WTC11 (cell line): ENCODE data around the gene LAMA2. TPM values are rescaled to one million over a fixed set of nuclear protein-coding genes. Genes with fewer than 3 reads are reported as not detected.

ENCODE experiments used
- ATAC-seq: fragments of 200-7000 bp; cut with Tn5 transposase; 2 replicates; pipeline ENCODE4 v1.10.0; 2021; ENCODE audit warnings: mild to moderate bottlenecking, moderate library complexity
- CTCF ChIA-PET: fragments of 300-600 bp; sonication (Branson Sonifier 250); formaldehyde crosslinking; loops from one replicate; lab custom pipeline; 2021; ENCODE audit warnings: antibody characterized with exemption; lab: Charles Lee
- POLR2A ChIA-PET: fragments of 350-600 bp; sonication (Branson Sonifier 250); formaldehyde crosslinking; loops from one replicate; lab custom pipeline; 2021; ENCODE audit warnings: antibody characterized with exemption; lab: Charles Lee
- DNase-seq: peaks from one replicate; pipeline ENCODE4 v3.0.0; 2021; ENCODE audit warnings: low spot score
- H3K27ac Mint-ChIP-seq: 2 replicates; pipeline ENCODE4 v1.8.0; 2021; ENCODE audit warnings: mixed read lengths
- H3K27me3 Mint-ChIP-seq: 2 replicates; pipeline ENCODE4 v1.8.0; 2021; ENCODE audit warnings: low read depth, mild to moderate bottlenecking, moderate library complexity, mixed read lengths
- H3K36me3 Mint-ChIP-seq: 2 replicates; pipeline ENCODE4 v1.8.0; 2021; ENCODE audit warnings: mixed read lengths
- H3K4me1 Mint-ChIP-seq: 2 replicates; pipeline ENCODE4 v1.8.0; 2022; ENCODE audit warnings: mixed read lengths
- H3K4me3 Mint-ChIP-seq: 2 replicates; pipeline ENCODE4 v1.8.0; 2021; ENCODE audit warnings: mild to moderate bottlenecking, moderate library complexity, mixed read lengths
- H3K9me3 Mint-ChIP-seq: 2 replicates; pipeline ENCODE4 v1.8.0; 2021; ENCODE audit warnings: mixed read lengths
- ATF6 ChIP-seq: sonication (generic); formaldehyde crosslinking; IDR thresholded peaks from 2 replicates; pipeline ENCODE4 v1.8.1; 2023; ENCODE audit warnings: mild to moderate bottlenecking, missing genetic modification reagents
- CREB1 ChIP-seq: sonication (generic); formaldehyde crosslinking; IDR thresholded peaks from 2 replicates; pipeline ENCODE4 v1.8.0; 2023; ENCODE audit warnings: mild to moderate bottlenecking, missing genetic modification reagents
- CREM ChIP-seq: sonication (generic); formaldehyde crosslinking; IDR thresholded peaks from 2 replicates; pipeline ENCODE4 v1.8.1; 2022; ENCODE audit warnings: mild to moderate bottlenecking, missing genetic modification reagents, moderate library complexity
- CTCF ChIP-seq: fragments of 200-600 bp; IDR thresholded peaks from 2 replicates; pipeline ENCODE4 v1.8.0; 2022; ENCODE audit warnings: antibody characterized with exemption
- E2F4 ChIP-seq: sonication (generic); formaldehyde crosslinking; IDR thresholded peaks from 2 replicates; pipeline ENCODE4 v1.8.1; 2022; ENCODE audit warnings: low read depth, mild to moderate bottlenecking, moderate library complexity, missing genetic modification reagents, borderline replicate concordance
- EMX1 ChIP-seq: fragments of 250-450 bp; sonication (Bioruptor Pico); IDR thresholded peaks from 2 replicates; pipeline ENCODE4 v1.8.0; 2021; ENCODE audit warnings: mild to moderate bottlenecking
- ETV6 ChIP-seq: sonication (generic); formaldehyde crosslinking; IDR thresholded peaks from 2 replicates; pipeline ENCODE4 v1.8.1; 2022; ENCODE audit warnings: mild to moderate bottlenecking, missing genetic modification reagents
- FOXP1 ChIP-seq: sonication (generic); formaldehyde crosslinking; IDR thresholded peaks from 2 replicates; pipeline ENCODE4 v1.8.0; 2022; ENCODE audit warnings: missing genetic modification reagents, mild to moderate bottlenecking, moderate library complexity, borderline replicate concordance
- GABPB1 ChIP-seq: sonication (generic); formaldehyde crosslinking; IDR thresholded peaks from 2 replicates; pipeline ENCODE4 v1.8.1; 2023; ENCODE audit warnings: mild to moderate bottlenecking, missing genetic modification reagents
- HMGA2 ChIP-seq: fragments of 250-450 bp; sonication (Bioruptor Pico); IDR thresholded peaks from 2 replicates; pipeline ENCODE4 v1.4.0; 2021; ENCODE audit warnings: mild to moderate bottlenecking, moderate library complexity
- HMGXB4 ChIP-seq: sonication (generic); formaldehyde crosslinking; IDR thresholded peaks from 2 replicates; pipeline ENCODE4 v1.8.1; 2023; ENCODE audit warnings: mild to moderate bottlenecking, moderate library complexity, missing genetic modification reagents
- JUN ChIP-seq: sonication (generic); formaldehyde crosslinking; IDR thresholded peaks from 2 replicates; pipeline ENCODE4 v1.8.0; 2023; ENCODE audit warnings: mild to moderate bottlenecking, missing genetic modification reagents
- MLX ChIP-seq: sonication (generic); formaldehyde crosslinking; IDR thresholded peaks from 2 replicates; pipeline ENCODE4 v1.8.1; 2023; ENCODE audit warnings: mild to moderate bottlenecking, missing genetic modification reagents, moderate library complexity
- RELA ChIP-seq: sonication (generic); formaldehyde crosslinking; IDR thresholded peaks from 2 replicates; pipeline ENCODE4 v1.8.1; 2022; ENCODE audit warnings: missing genetic modification reagents, mild to moderate bottlenecking, borderline replicate concordance
- RORB ChIP-seq: fragments of 250-450 bp; sonication (Bioruptor Pico); IDR thresholded peaks from 2 replicates; pipeline ENCODE4 v1.9.0; 2021; ENCODE audit warnings: mild to moderate bottlenecking
- SMAD3 ChIP-seq: sonication (generic); formaldehyde crosslinking; IDR thresholded peaks from 2 replicates; pipeline ENCODE4 v1.8.0; 2022; ENCODE audit warnings: missing genetic modification reagents, mild to moderate bottlenecking, borderline replicate concordance
- SP1 ChIP-seq: sonication (generic); formaldehyde crosslinking; conservative IDR thresholded peaks from 2 replicates; pipeline ENCODE4 v1.8.1; 2022; ENCODE audit warnings: missing genetic modification reagents
- TEAD4 ChIP-seq: sonication (generic); formaldehyde crosslinking; IDR thresholded peaks from 2 replicates; pipeline ENCODE4 v1.8.0; 2022; ENCODE audit warnings: mild to moderate bottlenecking, missing genetic modification reagents
- USF1 ChIP-seq: sonication (generic); formaldehyde crosslinking; IDR thresholded peaks from 2 replicates; pipeline ENCODE4 v1.8.0; 2022; ENCODE audit warnings: mild to moderate bottlenecking, missing genetic modification reagents
- ZNF121 ChIP-seq: sonication (generic); formaldehyde crosslinking; IDR thresholded peaks from 2 replicates; pipeline ENCODE4 v1.8.0; 2023; ENCODE audit warnings: missing genetic modification reagents
- ZNF219 ChIP-seq: sonication (generic); formaldehyde crosslinking; IDR thresholded peaks from 2 replicates; pipeline ENCODE4 v1.8.0; 2023; ENCODE audit warnings: missing genetic modification reagents, mild to moderate bottlenecking, borderline replicate concordance
- ZNF396 ChIP-seq: fragments of 250-450 bp; sonication (Bioruptor Pico); IDR thresholded peaks from 2 replicates; pipeline ENCODE4 v1.8.0; 2021; ENCODE audit warnings: mild to moderate bottlenecking, moderate library complexity, borderline replicate concordance
- ZNF423 ChIP-seq: fragments of 250-450 bp; sonication (Bioruptor Pico); IDR thresholded peaks from 2 replicates; pipeline ENCODE4 v2.1.2; 2022; ENCODE audit warnings: mild to moderate bottlenecking, moderate library complexity
- ZNF671 ChIP-seq: fragments of 250-450 bp; sonication (Bioruptor Pico); IDR thresholded peaks from 2 replicates; pipeline ENCODE4 v1.8.0; 2021; ENCODE audit warnings: mild to moderate bottlenecking
- ZSCAN18 ChIP-seq: fragments of 250-450 bp; sonication (Bioruptor Pico); IDR thresholded peaks from 2 replicates; pipeline ENCODE4 v2.1.2; 2022; ENCODE audit warnings: mild to moderate bottlenecking, moderate library complexity
- total RNA-seq: library from RNA; stranded (reverse); gene quantifications from 3 replicates; pipeline ENCODE4 v1.2.3, GENCODE V29; 2021

The LAMA2 gene
- total RNA-seq, 1 experiment from 2014 or later: 6.6 TPM

GRCh38 chr6:128863983-128864382 is 19.0 kb upstream of the LAMA2 start:
- DNase-seq: no peak
- CTCF ChIA-PET: no interaction called here
- POLR2A ChIA-PET: no interaction called here
- Mint-ChIP-seq H3K27ac (no peak overlapping the region), H3K9me3 (peaks cover 29% of the 10 kb centered on the region), H3K36me3 (peaks cover 19% of the 10 kb centered on the region), H3K4me3 (no peak overlapping the region), H3K4me1 (no peaks in the 10 kb centered on the region), H3K27me3 (no peaks in the 10 kb centered on the region; the same call in 1 of the 2 replicates)
- TF ChIP-seq HMGA2: no peak
- no peak for TF ChIP-seq RORB (CRISPR knock-in tag)
- TF ChIP-seq ZNF671 (CRISPR knock-in tag): no peak
- no peak for TF ChIP-seq CREM
- TF ChIP-seq CTCF: no peak
- TF ChIP-seq RELA (CRISPR knock-in tag): no peak
- no peak for TF ChIP-seq ATF6
- TF ChIP-seq ETV6: no peak
- TF ChIP-seq HMGXB4 (CRISPR knock-in tag): no peak
- no peak for TF ChIP-seq USF1 (CRISPR knock-in tag)
- ATAC-seq: no peak

GRCh38 chr6:128870746-128871145 is 12.2 kb upstream of the LAMA2 start:
- Mint-ChIP-seq H3K4me3 (no peak overlapping the region), H3K4me1 (no peaks in the 10 kb centered on the region), H3K9me3 (peaks cover 13% of the 10 kb centered on the region), H3K27ac (no peak overlapping the region), H3K36me3 (peaks cover 9% of the 10 kb centered on the region), H3K27me3 (no peaks in the 10 kb centered on the region; the same call in 1 of the 2 replicates)
- DNase-seq (no peak), ATAC-seq (no peak)
- ChIA-PET POLR2A (no interaction called here), CTCF (no interaction called here)
- TF ChIP-seq CREB1 (CRISPR knock-in tag) (no peak), ZSCAN18 (CRISPR knock-in tag) (no peak), ZNF121 (CRISPR knock-in tag) (no peak)

- CTCF ChIA-PET: no interaction called here
- no peak for ATAC-seq
- TF ChIP-seq MLX (CRISPR knock-in tag) (no peak), HMGA2 (no peak), EMX1 (CRISPR knock-in tag) (no peak), ZNF219 (CRISPR knock-in tag) (no peak), E2F4 (no peak), SMAD3 (CRISPR knock-in tag) (no peak), ZNF396 (CRISPR knock-in tag) (no peak), SP1 (no peak), GABPB1 (CRISPR knock-in tag) (no peak), ZNF423 (no peak), JUN (CRISPR knock-in tag) (no peak), TEAD4 (no peak), FOXP1 (CRISPR knock-in tag) (no peak)
Observed at GRCh38 chr6:128874863-128875262, 8.1 kb upstream of the LAMA2 start.

More at GRCh38 chr6:128874863-128875262, 8.1 kb upstream of the LAMA2 start:
- Mint-ChIP-seq H3K27me3 (no peaks in the 10 kb centered on the region; the same call in 1 of the 2 replicates), H3K36me3 (peaks cover 9% of the 10 kb centered on the region), H3K9me3 (peaks cover 13% of the 10 kb centered on the region), H3K27ac (no peak overlapping the region), H3K4me1 (no peaks in the 10 kb centered on the region), H3K4me3 (no peak overlapping the region)
- POLR2A ChIA-PET: no interaction called here
- no peak for DNase-seq
